Activated T-helper 1 cell treated with anti-CD3 and anti-CD28 coated beads, Interleukin-12 subunit alpha, Interleukin-12 subunit beta, Interleukin-2, Interleukin-4 antibody, amounts not matched to agents 30 ng/mL and 10 ng/mL and 1 ng/mL, durations not matched to agents 14 hours and 24 hours and 36 hours (primary cell): ENCODE measurements around the gene OSBPL9. TPM values are rescaled to one million over a fixed set of nuclear protein-coding genes. Genes with fewer than 3 reads are reported as not detected.
"Not testable (repeated sequence)": the region's sequence is repeated elsewhere in the genome, so short reads cannot be mapped to it uniquely, and the experiment has no call there.

Experiments used
- DNase-seq: peaks from one replicate; pipeline ENCODE4 v3.0.0; 2021; ENCODE audit warnings: low spot score
- H3K27ac Mint-ChIP-seq: one replicate; pipeline ENCODE4 v1.8.0; 2021; ENCODE audit warnings: mild to moderate bottlenecking, mixed read lengths
- H3K27me3 Mint-ChIP-seq: one replicate; pipeline ENCODE4 v1.8.0; 2022; ENCODE audit warnings: mild to moderate bottlenecking, moderate library complexity, mixed read lengths; ENCODE audit not compliant: insufficient read depth
- H3K36me3 Mint-ChIP-seq: one replicate; pipeline ENCODE4 v1.8.0; 2021; ENCODE audit warnings: low read depth, mixed read lengths
- H3K4me1 Mint-ChIP-seq: one replicate; pipeline ENCODE4 v1.8.0; 2021; ENCODE audit warnings: low read depth, mixed read lengths
- H3K4me3 Mint-ChIP-seq: one replicate; pipeline ENCODE4 v1.8.0; 2021; ENCODE audit warnings: mild to moderate bottlenecking, moderate library complexity, mixed read lengths
- H3K9me3 Mint-ChIP-seq: one replicate; pipeline ENCODE4 v1.8.0; 2021; ENCODE audit warnings: mixed read lengths
- intact Hi-C: fragments of 100-400 bp; cut with micrococcal nuclease; formaldehyde crosslinking; loops from one replicate; pipeline ENCODE4 v1.15.1; 2024
- total RNA-seq: library from RNA; stranded (reverse); gene quantifications from 2 replicates; pipeline ENCODE4 v1.2.3, GENCODE V29; 2022

Gene OSBPL9
- total RNA-seq, 1 donor from 2014 or later: 48.1 TPM

GRCh38 chr1:51733426-51733774, 116.5 kb downstream of the OSBPL9 start:
- H3K27me3 Mint-ChIP-seq, H3K4me3 Mint-ChIP-seq, H3K9me3 Mint-ChIP-seq, H3K27ac Mint-ChIP-seq, DNase-seq, H3K36me3 Mint-ChIP-seq: not testable (repeated sequence)
- peaks cover 42% of the 10 kb centered on the region for H3K4me1 Mint-ChIP-seq
- intact Hi-C loops: loop anchor here (5.0 kb wide), 1 partner anchor 496 kb away; the partner anchor contains the start of gene RNF11

GRCh38 chr1:51733793-51734522, 117.1 kb downstream of the OSBPL9 start:
- peaks cover 36% of the 10 kb centered on the region for H3K4me1 Mint-ChIP-seq
- H3K36me3 Mint-ChIP-seq: peaks cover 2% of the 10 kb centered on the region
- H3K27me3 Mint-ChIP-seq: no peaks in the 10 kb centered on the region
- H3K27ac Mint-ChIP-seq: no peak overlapping the region
- no peaks in the 10 kb centered on the region for H3K9me3 Mint-ChIP-seq
- H3K4me3 Mint-ChIP-seq: no peak overlapping the region
- intact Hi-C loops: loop anchor here (5.0 kb wide), 1 partner anchor 497 kb away; the partner anchor contains the start of gene RNF11
- no peak for DNase-seq

- no peak overlapping the region for H3K4me3 Mint-ChIP-seq
- intact Hi-C loops: loop anchor here (5.0 kb wide), 1 partner anchor 498 kb away; the partner anchor contains the start of gene RNF11
- peaks cover 5% of the 10 kb centered on the region for H3K36me3 Mint-ChIP-seq
- H3K27ac Mint-ChIP-seq: no peak overlapping the region
- no peaks in the 10 kb centered on the region for H3K27me3 Mint-ChIP-seq
- peaks cover 35% of the 10 kb centered on the region for H3K4me1 Mint-ChIP-seq
- H3K9me3 Mint-ChIP-seq: no peaks in the 10 kb centered on the region
- no peak for DNase-seq
Measured at GRCh38 chr1:51734896-51735745, 118.2 kb downstream of the OSBPL9 start.

- intact Hi-C loops: no loop called here
- Mint-ChIP-seq H3K36me3 (peaks cover 5% of the 10 kb centered on the region), H3K27me3 (no peaks in the 10 kb centered on the region), H3K4me1 (peaks cover 31% of the 10 kb centered on the region), H3K27ac (no peak overlapping the region), H3K9me3 (no peaks in the 10 kb centered on the region), H3K4me3 (no peak overlapping the region)
- DNase-seq: no peak
Measured at GRCh38 chr1:51735746-51736254, 118.9 kb downstream of the OSBPL9 start.

GRCh38 chr1:51736702-51737101, 119.8 kb downstream of the OSBPL9 start:
- H3K4me1 Mint-ChIP-seq: peaks cover 30% of the 10 kb centered on the region
- DNase-seq: no peak
- peaks cover 6% of the 10 kb centered on the region for H3K36me3 Mint-ChIP-seq
- H3K9me3 Mint-ChIP-seq: no peaks in the 10 kb centered on the region
- no peak overlapping the region for H3K27ac Mint-ChIP-seq
- H3K27me3 Mint-ChIP-seq: no peaks in the 10 kb centered on the region
- no peak overlapping the region for H3K4me3 Mint-ChIP-seq
- intact Hi-C loops: no loop called here

GRCh38 chr1:51738681-51739080, 121.8 kb downstream of the OSBPL9 start:
- intact Hi-C loops: loop anchor here (1.0 kb wide), 1 partner anchor 8 kb away; no protein-coding TSS in a partner anchor
- Mint-ChIP-seq H3K27me3 (no peaks in the 10 kb centered on the region), H3K36me3 (peaks cover 10% of the 10 kb centered on the region), H3K4me3 (no peak overlapping the region), H3K9me3 (no peaks in the 10 kb centered on the region), H3K4me1 (peaks cover 30% of the 10 kb centered on the region), H3K27ac (no peak overlapping the region)
- DNase-seq: no peak

- Mint-ChIP-seq H3K4me3 (no peak overlapping the region), H3K9me3 (no peaks in the 10 kb centered on the region), H3K27ac (no peak overlapping the region), H3K4me1 (peaks cover 26% of the 10 kb centered on the region), H3K36me3 (peaks cover 11% of the 10 kb centered on the region), H3K27me3 (no peaks in the 10 kb centered on the region)
- intact Hi-C loops: no loop called here
- no peak for DNase-seq
Measured at GRCh38 chr1:51740652-51741051, 123.8 kb downstream of the OSBPL9 start.

GRCh38 chr1:51741121-51741681, 124.3 kb downstream of the OSBPL9 start:
- H3K27me3 Mint-ChIP-seq: no peaks in the 10 kb centered on the region
- intact Hi-C loops: no loop called here
- H3K4me3 Mint-ChIP-seq: no peak overlapping the region
- no peak overlapping the region for H3K27ac Mint-ChIP-seq
- peaks cover 21% of the 10 kb centered on the region for H3K4me1 Mint-ChIP-seq
- no peaks in the 10 kb centered on the region for H3K9me3 Mint-ChIP-seq
- peaks cover 11% of the 10 kb centered on the region for H3K36me3 Mint-ChIP-seq
- no peak for DNase-seq

GRCh38 chr1:51744506-51745303, 127.8 kb downstream of the OSBPL9 start:
- no peaks in the 10 kb centered on the region for H3K27me3 Mint-ChIP-seq
- H3K4me1 Mint-ChIP-seq: peaks cover 14% of the 10 kb centered on the region
- H3K9me3 Mint-ChIP-seq: no peaks in the 10 kb centered on the region
- no peak overlapping the region for H3K27ac Mint-ChIP-seq
- intact Hi-C loops: no loop called here
- H3K4me3 Mint-ChIP-seq: no peak overlapping the region
- no peak for DNase-seq
- peaks cover 18% of the 10 kb centered on the region for H3K36me3 Mint-ChIP-seq

- H3K27me3 Mint-ChIP-seq: no peaks in the 10 kb centered on the region
- H3K27ac Mint-ChIP-seq: no peak overlapping the region
- H3K4me1 Mint-ChIP-seq: peaks cover 14% of the 10 kb centered on the region
- no peak overlapping the region for H3K4me3 Mint-ChIP-seq
- DNase-seq: no peak
- H3K36me3 Mint-ChIP-seq: peaks cover 15% of the 10 kb centered on the region
- H3K9me3 Mint-ChIP-seq: no peaks in the 10 kb centered on the region
- intact Hi-C loops: no loop called here
Measured at GRCh38 chr1:51745304-51745570, 128.3 kb downstream of the OSBPL9 start.

GRCh38 chr1:51749151-51749550, 132.3 kb downstream of the OSBPL9 start:
- peaks cover 28% of the 10 kb centered on the region for H3K36me3 Mint-ChIP-seq
- intact Hi-C loops: no loop called here
- peaks cover 15% of the 10 kb centered on the region for H3K4me1 Mint-ChIP-seq
- no peak overlapping the region for H3K4me3 Mint-ChIP-seq
- no peak for DNase-seq
- no peaks in the 10 kb centered on the region for H3K27me3 Mint-ChIP-seq
- no peaks in the 10 kb centered on the region for H3K9me3 Mint-ChIP-seq
- no peak overlapping the region for H3K27ac Mint-ChIP-seq

GRCh38 chr1:51750218-51750617, 133.3 kb downstream of the OSBPL9 start:
- Mint-ChIP-seq H3K36me3 (peaks cover 29% of the 10 kb centered on the region), H3K27ac (no peak overlapping the region), H3K9me3 (no peaks in the 10 kb centered on the region), H3K4me1 (peaks cover 6% of the 10 kb centered on the region), H3K27me3 (no peaks in the 10 kb centered on the region), H3K4me3 (no peak overlapping the region)
- intact Hi-C loops: no loop called here
- no peak for DNase-seq
